HCT116 (cell line): ENCODE results near the gene HERC3.

Experiments used
- CBX3 ChIP-seq: IDR thresholded peaks from 2 replicates; pipeline ENCODE4 v1.6.1; 2012; ENCODE audit warnings: low read depth
- EZH2 ChIP-seq: fragments of 200-600 bp; sonication (generic); IDR thresholded peaks from 2 replicates; pipeline ENCODE4 v1.6.1; 2017; ENCODE audit warnings: antibody characterized with exemption, mixed run types
- EZH2phosphoT487 ChIP-seq: fragments of 200-600 bp; IDR thresholded peaks from 2 replicates; pipeline ENCODE4 v1.6.1; 2018; ENCODE audit warnings: antibody characterized with exemption, borderline replicate concordance
- JUND ChIP-seq: IDR thresholded peaks from 2 replicates; pipeline ENCODE4 v1.6.1; 2012
- POLR2A ChIP-seq: IDR thresholded peaks from 2 replicates; pipeline ENCODE4 v1.7.0; 2011; ENCODE audit warnings: borderline replicate concordance; ENCODE audit not compliant: insufficient read depth, insufficient read length; ENCODE audit errors: extremely low read depth
- SIN3A ChIP-seq: IDR thresholded peaks from 2 replicates; pipeline ENCODE4 v1.6.1; 2012; ENCODE audit warnings: low read depth
- TF ChIP-seq, protein P1 (sequence below): IDR thresholded peaks from 2 replicates; pipeline ENCODE4 v1.6.1; 2012
- TF ChIP-seq, protein P2 (sequence below), 3 experiments: fragments of 200-600 bp in 1 of 3; sonication (generic) in 1 of 3; IDR thresholded peaks in 2 of 3; conservative IDR thresholded peaks in 1 of 3; 2 replicates each; pipeline ENCODE4 v1.5.1; 2012 to 2017; ENCODE audit warnings: low read depth in 2 of 3, low read length in 2 of 3, antibody characterized with exemption in 1 of 3, borderline replicate concordance in 1 of 3, control low read depth in 1 of 3, mild to moderate bottlenecking in 1 of 3, mixed read lengths in 1 of 3, mixed run types in 1 of 3, moderate library complexity in 1 of 3; ENCODE audit not compliant: insufficient read depth in 1 of 3
- TF ChIP-seq, protein P3 (sequence below): IDR thresholded peaks from 2 replicates; pipeline ENCODE4 v1.6.1; 2012; ENCODE audit warnings: low read depth
- TF ChIP-seq, protein P4 (sequence below): IDR thresholded peaks from 2 replicates; pipeline ENCODE4 v1.6.1; 2012

DNA sequence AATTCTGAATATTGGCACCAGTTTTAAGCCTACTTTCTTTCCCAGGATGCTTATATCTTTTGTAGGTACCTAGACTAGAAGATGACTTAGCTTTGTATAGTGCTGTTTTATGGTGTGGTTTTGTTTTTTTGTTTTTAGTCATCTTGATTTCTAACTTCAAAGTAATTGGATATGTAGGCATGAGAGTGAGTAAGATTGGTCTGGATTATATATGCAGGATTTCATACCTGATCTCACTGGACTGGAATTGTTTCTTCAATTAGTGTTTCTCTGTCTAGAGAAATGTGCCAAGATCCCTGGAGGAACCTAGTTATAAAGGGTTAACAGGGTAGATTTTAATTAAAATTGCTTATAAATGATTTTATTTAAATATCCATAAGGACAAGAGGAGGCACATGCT lies 82.3 kb downstream of the HERC3 start:
- no peak for TF ChIP-seq CBX3
- TF ChIP-seq POLR2A, result no peak
- TF ChIP-seq, protein P1, sequence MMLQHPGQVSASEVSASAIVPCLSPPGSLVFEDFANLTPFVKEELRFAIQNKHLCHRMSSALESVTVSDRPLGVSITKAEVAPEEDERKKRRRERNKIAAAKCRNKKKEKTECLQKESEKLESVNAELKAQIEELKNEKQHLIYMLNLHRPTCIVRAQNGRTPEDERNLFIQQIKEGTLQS, result no peak
- TF ChIP-seq, protein P2, sequence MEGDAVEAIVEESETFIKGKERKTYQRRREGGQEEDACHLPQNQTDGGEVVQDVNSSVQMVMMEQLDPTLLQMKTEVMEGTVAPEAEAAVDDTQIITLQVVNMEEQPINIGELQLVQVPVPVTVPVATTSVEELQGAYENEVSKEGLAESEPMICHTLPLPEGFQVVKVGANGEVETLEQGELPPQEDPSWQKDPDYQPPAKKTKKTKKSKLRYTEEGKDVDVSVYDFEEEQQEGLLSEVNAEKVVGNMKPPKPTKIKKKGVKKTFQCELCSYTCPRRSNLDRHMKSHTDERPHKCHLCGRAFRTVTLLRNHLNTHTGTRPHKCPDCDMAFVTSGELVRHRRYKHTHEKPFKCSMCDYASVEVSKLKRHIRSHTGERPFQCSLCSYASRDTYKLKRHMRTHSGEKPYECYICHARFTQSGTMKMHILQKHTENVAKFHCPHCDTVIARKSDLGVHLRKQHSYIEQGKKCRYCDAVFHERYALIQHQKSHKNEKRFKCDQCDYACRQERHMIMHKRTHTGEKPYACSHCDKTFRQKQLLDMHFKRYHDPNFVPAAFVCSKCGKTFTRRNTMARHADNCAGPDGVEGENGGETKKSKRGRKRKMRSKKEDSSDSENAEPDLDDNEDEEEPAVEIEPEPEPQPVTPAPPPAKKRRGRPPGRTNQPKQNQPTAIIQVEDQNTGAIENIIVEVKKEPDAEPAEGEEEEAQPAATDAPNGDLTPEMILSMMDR (IDR thresholded peaks at IDR 0.05 in 2 of 3, conservative IDR thresholded peaks at IDR 0.05 in 1 of 3; ENCODE audit: borderline replicate concordance in 1 of 3, insufficient read depth in 1 of 3, low read depth in 2 of 3, low read length in 2 of 3), result no peak
- TF ChIP-seq, protein P3, sequence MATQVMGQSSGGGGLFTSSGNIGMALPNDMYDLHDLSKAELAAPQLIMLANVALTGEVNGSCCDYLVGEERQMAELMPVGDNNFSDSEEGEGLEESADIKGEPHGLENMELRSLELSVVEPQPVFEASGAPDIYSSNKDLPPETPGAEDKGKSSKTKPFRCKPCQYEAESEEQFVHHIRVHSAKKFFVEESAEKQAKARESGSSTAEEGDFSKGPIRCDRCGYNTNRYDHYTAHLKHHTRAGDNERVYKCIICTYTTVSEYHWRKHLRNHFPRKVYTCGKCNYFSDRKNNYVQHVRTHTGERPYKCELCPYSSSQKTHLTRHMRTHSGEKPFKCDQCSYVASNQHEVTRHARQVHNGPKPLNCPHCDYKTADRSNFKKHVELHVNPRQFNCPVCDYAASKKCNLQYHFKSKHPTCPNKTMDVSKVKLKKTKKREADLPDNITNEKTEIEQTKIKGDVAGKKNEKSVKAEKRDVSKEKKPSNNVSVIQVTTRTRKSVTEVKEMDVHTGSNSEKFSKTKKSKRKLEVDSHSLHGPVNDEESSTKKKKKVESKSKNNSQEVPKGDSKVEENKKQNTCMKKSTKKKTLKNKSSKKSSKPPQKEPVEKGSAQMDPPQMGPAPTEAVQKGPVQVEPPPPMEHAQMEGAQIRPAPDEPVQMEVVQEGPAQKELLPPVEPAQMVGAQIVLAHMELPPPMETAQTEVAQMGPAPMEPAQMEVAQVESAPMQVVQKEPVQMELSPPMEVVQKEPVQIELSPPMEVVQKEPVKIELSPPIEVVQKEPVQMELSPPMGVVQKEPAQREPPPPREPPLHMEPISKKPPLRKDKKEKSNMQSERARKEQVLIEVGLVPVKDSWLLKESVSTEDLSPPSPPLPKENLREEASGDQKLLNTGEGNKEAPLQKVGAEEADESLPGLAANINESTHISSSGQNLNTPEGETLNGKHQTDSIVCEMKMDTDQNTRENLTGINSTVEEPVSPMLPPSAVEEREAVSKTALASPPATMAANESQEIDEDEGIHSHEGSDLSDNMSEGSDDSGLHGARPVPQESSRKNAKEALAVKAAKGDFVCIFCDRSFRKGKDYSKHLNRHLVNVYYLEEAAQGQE, result no peak
- TF ChIP-seq EZH2phosphoT487, result no peak
- TF ChIP-seq EZH2, result no peak
- TF ChIP-seq JUND, result no peak
- no peak for TF ChIP-seq SIN3A
- TF ChIP-seq, protein P4, sequence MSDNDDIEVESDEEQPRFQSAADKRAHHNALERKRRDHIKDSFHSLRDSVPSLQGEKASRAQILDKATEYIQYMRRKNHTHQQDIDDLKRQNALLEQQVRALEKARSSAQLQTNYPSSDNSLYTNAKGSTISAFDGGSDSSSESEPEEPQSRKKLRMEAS, result no peak
